ENCODE results near the gene RBM18. TPM values are rescaled to one million over a fixed set of nuclear protein-coding genes. Genes with fewer than 3 reads are reported as not detected.

Gene RBM18
- total and polyA plus RNA-seq, 2 donors from 2014 or later: 17.5 to 18.5 TPM

DNA sequence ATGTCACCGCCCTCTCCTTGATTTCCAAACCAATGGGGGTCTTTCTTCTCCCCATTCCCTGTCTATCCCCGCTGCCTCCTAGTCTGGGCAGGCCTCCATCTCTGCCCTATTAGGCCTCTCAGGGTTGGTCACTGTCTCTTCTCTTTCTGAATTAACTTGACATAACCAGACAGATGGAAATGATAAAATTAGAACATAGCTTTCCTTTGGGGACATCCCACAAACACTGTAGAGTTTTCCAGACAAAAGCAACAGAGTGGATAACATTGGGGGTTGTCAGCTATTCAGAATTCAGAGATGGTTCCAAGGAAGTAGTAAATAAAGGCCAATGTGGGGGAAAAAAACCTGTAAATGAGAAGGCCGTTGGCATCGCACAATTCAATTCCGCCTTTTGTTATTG is 60.6 kb downstream of the RBM18 start:
- H3K27me3 ChIP-seq (ENCODE audit: control insufficient read depth, insufficient read depth, low read length): peaks cover 4% of the 10 kb centered on the region
- TF ChIP-seq, protein P1, sequence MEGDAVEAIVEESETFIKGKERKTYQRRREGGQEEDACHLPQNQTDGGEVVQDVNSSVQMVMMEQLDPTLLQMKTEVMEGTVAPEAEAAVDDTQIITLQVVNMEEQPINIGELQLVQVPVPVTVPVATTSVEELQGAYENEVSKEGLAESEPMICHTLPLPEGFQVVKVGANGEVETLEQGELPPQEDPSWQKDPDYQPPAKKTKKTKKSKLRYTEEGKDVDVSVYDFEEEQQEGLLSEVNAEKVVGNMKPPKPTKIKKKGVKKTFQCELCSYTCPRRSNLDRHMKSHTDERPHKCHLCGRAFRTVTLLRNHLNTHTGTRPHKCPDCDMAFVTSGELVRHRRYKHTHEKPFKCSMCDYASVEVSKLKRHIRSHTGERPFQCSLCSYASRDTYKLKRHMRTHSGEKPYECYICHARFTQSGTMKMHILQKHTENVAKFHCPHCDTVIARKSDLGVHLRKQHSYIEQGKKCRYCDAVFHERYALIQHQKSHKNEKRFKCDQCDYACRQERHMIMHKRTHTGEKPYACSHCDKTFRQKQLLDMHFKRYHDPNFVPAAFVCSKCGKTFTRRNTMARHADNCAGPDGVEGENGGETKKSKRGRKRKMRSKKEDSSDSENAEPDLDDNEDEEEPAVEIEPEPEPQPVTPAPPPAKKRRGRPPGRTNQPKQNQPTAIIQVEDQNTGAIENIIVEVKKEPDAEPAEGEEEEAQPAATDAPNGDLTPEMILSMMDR (IDR thresholded peaks at IDR 0.05; ENCODE audit: borderline replicate concordance, extremely low read depth, insufficient read depth): no peak
- DNase-seq (no peak), FAIRE-seq (no peak)
- no peaks in the 10 kb centered on the region for H3K9me3 ChIP-seq (ENCODE audit: control insufficient read depth in 2 of 3, insufficient read depth in 1 of 3, low read length in 3 of 3)
- no peak overlapping the region for H3K9ac ChIP-seq (ENCODE audit: low read length in 3 of 3)
- H3K27ac ChIP-seq (ENCODE audit: low read depth in 2 of 2, low read length in 2 of 2): no peak overlapping the region
- intact Hi-C loops (cut with DNase I): no loop called here
- H3K36me3 ChIP-seq (ENCODE audit: control insufficient read depth in 2 of 3, insufficient read depth in 3 of 3, low read length in 3 of 3): no peaks in the 10 kb centered on the region
- H3K4me1 ChIP-seq (ENCODE audit: control insufficient read depth in 2 of 3, insufficient read depth in 2 of 3, low read depth in 1 of 3, low read length in 3 of 3): no peaks in the 10 kb centered on the region
- no peak overlapping the region for H3K4me3 ChIP-seq (ENCODE audit: low read length in 3 of 3)

DNA sequence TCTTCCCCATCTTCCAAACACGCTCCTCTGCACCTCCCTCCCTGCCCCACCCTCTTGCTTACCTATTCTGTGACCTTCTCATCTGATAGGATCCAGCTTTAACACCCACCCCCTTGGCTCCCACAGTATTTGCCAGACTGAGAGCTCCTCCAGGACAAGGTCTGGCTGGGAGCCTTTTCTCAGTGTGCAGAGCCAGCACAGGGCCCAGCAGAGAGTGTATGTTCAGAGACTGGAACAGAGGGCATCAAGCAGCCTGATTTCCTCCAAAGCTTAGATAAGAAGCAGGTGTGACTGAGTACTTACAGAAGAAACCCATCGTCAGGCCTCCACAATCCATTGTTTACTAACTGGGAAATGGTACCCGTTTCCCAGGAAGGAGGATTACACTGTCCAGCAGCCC is 62.5 kb downstream of the RBM18 start:
- TF ChIP-seq, protein P1 (IDR thresholded peaks at IDR 0.05; ENCODE audit: borderline replicate concordance, extremely low read depth, insufficient read depth): no peak
- intact Hi-C loops (cut with DNase I): no loop called here
- Histone ChIP-seq H3K4me3 (ENCODE audit: low read length in 3 of 3) (no peak overlapping the region), H3K27ac (ENCODE audit: low read depth in 2 of 2, low read length in 2 of 2) (no peak overlapping the region), H3K36me3 (ENCODE audit: control insufficient read depth in 2 of 3, insufficient read depth in 3 of 3, low read length in 3 of 3) (no peaks in the 10 kb centered on the region), H3K4me1 (ENCODE audit: control insufficient read depth in 2 of 3, insufficient read depth in 2 of 3, low read depth in 1 of 3, low read length in 3 of 3) (peaks cover 0 to 3% (median 0%) of the 10 kb centered on the region in 3 donors), H3K27me3 (ENCODE audit: control insufficient read depth, insufficient read depth, low read length) (no peaks in the 10 kb centered on the region), H3K9me3 (ENCODE audit: control insufficient read depth in 2 of 3, insufficient read depth in 1 of 3, low read length in 3 of 3) (no peaks in the 10 kb centered on the region), H3K9ac (ENCODE audit: low read length in 3 of 3) (no peak overlapping the region)
- DNase-seq: peak in 1 of 5 donors; percentile 19
- no peak for FAIRE-seq

- Histone ChIP-seq H3K4me1 (ENCODE audit: control insufficient read depth in 2 of 3, insufficient read depth in 2 of 3, low read depth in 1 of 3, low read length in 3 of 3) (peaks cover 0 to 3% (median 0%) of the 10 kb centered on the region in 3 donors), H3K4me3 (ENCODE audit: low read length in 3 of 3) (no peak overlapping the region), H3K9ac (ENCODE audit: low read length in 3 of 3) (no peak overlapping the region), H3K9me3 (ENCODE audit: control insufficient read depth in 2 of 3, insufficient read depth in 1 of 3, low read length in 3 of 3) (no peaks in the 10 kb centered on the region), H3K36me3 (ENCODE audit: control insufficient read depth in 2 of 3, insufficient read depth in 3 of 3, low read length in 3 of 3) (no peaks in the 10 kb centered on the region), H3K27ac (ENCODE audit: low read depth in 2 of 2, low read length in 2 of 2) (no peak overlapping the region), H3K27me3 (ENCODE audit: control insufficient read depth, insufficient read depth, low read length) (no peaks in the 10 kb centered on the region)
- FAIRE-seq (no peak), DNase-seq (no peak)
- intact Hi-C loops (cut with DNase I): no loop called here
- TF ChIP-seq, protein P1 (IDR thresholded peaks at IDR 0.05; ENCODE audit: borderline replicate concordance, extremely low read depth, insufficient read depth): no peak
These were observed 63.0 kb downstream of the RBM18 start for GRCh38 chr9:122201641-122202040.

GRCh38 chr9:122200960-122201595 is 63.6 kb downstream of the RBM18 start:
- TF ChIP-seq, protein P1 (IDR thresholded peaks at IDR 0.05; ENCODE audit: borderline replicate concordance, extremely low read depth, insufficient read depth): no peak
- no peak overlapping the region for H3K4me3 ChIP-seq (ENCODE audit: low read length in 3 of 3)
- no peak overlapping the region for H3K9ac ChIP-seq (ENCODE audit: low read length in 3 of 3)
- FAIRE-seq (no peak), DNase-seq (peak in 1 of 5 donors; percentile 35)
- no peak overlapping the region for H3K27ac ChIP-seq (ENCODE audit: low read depth in 2 of 2, low read length in 2 of 2)
- H3K4me1 ChIP-seq (ENCODE audit: control insufficient read depth in 2 of 3, insufficient read depth in 2 of 3, low read depth in 1 of 3, low read length in 3 of 3): peaks cover 0 to 3% (median 0%) of the 10 kb centered on the region in 3 donors
- intact Hi-C loops (cut with DNase I): no loop called here
- no peaks in the 10 kb centered on the region for H3K36me3 ChIP-seq (ENCODE audit: control insufficient read depth in 2 of 3, insufficient read depth in 3 of 3, low read length in 3 of 3)
- H3K9me3 ChIP-seq (ENCODE audit: control insufficient read depth in 2 of 3, insufficient read depth in 1 of 3, low read length in 3 of 3): no peaks in the 10 kb centered on the region
- no peaks in the 10 kb centered on the region for H3K27me3 ChIP-seq (ENCODE audit: control insufficient read depth, insufficient read depth, low read length)

All from kidney (tissue), 14 donors.